HG03378 (cell line): Measurements from ENCODE around the gene TMSB4Y.

Experiments used
- ATAC-seq: cut with Tn5 transposase; IDR thresholded peaks from one replicate; pipeline ENCODE4 v1.9.1; 2021; ENCODE audit warnings: mild to moderate bottlenecking, moderate library complexity; ENCODE audit not compliant: unreplicated experiment

Gene TMSB4Y

DNA sequence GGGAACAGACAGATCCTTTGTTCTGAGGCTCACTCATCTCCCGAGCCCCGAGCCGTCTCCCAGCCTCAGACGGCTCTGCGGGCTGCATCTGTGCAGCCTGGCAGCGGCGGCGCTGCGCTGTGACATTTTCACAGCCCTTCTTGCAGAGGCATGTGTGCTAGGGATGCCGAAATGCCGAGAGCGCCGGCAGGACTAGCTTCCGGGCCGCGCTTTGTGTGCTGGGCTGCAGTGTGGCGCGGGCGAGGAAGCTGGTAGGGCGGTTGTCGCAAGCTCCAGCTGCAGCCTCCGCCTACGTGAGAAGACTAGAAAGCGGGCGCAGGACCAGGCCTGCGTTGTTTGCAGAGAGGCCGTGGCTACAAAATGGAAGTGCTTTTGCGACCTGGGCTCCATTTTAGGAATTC, at the start of gene TMSB4Y:
TSS of gene TMSB4Y (plus strand) at position 332 of the 401 bp plus-strand sequence.
- ATAC-seq = no peak

DNA sequence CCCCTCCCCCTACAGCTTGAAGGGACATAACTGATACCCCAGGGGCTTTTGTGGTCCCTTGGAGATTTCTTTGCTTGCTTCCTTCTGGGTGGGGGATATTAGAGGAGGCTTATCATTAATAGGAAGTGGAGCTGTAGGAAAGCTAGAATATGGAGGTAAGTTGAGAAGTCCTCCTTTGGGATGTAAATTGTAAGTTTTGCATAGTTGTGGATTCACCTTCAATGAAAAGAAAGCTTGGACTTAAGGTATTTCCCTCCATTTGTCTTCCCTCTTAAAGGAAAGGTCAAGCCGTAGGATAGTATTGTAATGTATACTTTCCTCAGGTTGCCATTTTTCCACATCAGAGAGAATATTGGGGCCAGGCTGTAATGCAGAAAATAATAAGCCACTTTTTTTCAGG, 39.5 kb upstream of the TMSB4Y start:
- no peak for ATAC-seq

DNA sequence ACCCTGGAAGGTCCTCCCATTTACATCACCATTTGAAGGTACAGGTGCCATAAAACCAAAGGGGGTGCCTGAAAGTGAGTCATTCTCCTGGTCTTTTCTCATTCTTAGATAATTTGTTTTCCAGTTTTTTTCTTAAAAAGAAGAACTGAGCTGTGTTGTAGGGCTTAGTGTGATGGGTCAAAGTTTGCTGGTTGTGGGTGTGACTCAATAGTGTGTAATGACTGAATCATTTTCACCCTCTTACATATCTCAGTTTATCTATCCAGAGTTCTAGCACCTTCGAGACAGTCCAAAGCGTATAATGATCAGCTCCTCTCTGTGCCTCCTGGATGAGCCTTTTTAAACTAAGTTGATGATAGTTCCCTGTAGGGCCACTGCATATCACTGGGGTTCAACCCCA, 32.6 kb upstream of the TMSB4Y start:
- no peak for ATAC-seq

DNA sequence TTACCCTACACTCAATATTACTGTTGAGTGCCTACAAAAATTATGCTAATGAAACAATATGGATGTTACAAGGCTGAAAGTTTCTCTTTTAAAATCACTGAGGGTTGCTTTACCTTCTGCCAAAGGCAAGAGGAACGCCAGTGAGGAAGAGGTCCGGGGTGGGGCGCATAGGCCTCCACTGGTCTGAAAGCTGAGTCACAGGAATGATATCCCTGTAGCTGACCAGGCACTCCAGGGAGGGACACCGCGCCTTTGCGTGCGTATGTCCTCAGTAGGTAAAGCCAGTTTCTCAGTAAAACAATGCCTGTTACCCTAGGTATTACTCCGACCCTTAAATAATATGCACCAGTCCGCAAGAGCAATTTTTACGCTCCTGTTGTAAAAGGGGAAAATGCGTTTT, 1.4 kb upstream of the TMSB4Y start:
- no peak for ATAC-seq

DNA sequence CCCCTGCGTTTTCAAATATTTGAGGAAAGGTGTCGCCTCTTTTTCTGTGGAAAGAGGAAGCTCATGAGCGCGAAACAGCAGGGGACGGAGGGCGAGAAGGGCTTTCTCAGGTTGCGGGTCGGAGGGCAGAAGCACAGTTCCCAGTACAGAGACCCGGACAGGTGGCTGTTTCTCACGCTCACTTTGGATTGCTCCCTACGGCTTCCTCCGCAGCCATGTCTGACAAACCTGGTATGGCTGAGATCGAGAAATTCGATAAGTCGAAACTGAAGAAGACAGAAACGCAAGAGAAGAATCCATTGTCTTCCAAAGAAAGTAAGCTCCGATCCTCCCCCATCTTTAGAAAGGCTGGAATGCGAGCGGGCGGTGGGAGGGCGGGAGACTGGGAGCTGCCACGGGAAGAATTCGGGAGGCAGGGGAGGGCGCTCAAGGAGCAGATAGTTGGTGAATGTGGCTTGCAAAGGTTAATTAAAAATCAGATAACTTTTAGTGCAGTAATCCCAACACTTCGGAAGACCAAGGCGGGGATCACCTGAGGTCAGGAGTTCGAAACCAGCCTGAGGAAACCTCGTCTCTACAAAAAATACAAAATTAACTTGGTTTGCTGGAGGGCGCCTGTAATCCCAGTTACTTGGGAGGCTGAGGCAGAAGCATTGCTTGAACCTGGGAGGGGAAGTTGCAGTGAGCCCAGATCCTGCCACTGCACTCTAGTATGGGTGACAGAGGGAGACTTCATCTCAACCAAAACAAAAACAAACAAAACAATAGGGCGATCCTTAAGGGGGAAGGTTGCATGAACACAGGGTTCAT, 627 bp downstream of the TMSB4Y start:
- no peak for ATAC-seq

DNA sequence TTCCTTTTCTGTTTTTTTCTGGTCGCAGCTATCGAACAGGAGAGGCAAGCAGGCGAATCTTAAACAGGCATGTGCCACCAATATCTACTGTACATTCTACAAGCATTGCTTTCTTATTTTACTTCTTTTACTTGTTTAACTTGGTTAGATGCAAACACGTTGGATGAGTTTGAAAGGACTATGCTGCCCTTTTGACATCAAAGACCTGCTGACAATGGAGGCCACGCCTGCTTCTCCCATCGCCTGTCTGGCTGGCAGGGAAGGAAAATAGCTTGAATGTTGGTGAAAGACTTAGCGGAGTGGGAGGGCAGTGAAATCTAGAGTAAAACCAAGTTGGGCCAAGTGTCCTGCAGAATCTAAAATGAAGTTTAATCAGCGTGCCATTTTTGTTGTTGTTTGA, 1.5 kb downstream of the TMSB4Y start:
- no peak for ATAC-seq

DNA sequence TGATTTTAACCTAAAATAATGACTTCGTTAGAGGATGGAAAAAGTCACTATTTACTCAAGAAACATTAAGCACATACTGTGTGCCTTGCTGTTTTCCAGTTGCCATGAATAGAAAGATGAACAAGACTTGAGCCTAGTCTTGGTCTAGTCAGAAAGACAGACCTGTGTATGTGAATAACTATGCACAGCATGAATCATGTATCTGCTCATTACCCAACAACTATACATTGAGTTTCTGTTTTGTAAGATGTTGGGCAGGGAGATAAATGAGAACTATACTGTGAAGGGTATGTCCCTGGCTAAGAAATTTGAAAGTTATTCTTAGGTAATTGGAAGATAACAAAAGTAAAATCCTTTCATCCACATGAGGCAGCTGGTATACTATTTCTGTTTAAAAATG, 4.3 kb downstream of the TMSB4Y start:
- ATAC-seq = no peak

DNA sequence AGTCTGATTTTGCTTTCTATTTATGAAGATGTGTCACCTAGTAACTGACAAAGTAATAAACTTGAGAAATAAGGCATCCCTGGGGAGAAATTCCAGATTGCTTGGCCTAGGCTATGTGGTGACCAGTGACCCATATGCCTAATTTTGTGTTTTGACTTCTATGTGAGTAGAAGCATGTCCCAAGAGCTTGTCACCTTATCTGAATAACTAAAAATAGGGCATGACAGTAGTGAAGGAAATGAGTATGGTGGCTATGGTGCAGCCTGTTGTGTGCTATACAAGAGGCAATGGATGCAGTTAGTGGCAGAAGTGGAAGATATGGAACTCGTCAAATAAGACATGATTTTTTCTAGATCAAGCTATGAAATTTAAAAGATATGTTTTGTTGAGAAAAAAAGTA, 15.3 kb downstream of the TMSB4Y start:
- no peak for ATAC-seq

DNA sequence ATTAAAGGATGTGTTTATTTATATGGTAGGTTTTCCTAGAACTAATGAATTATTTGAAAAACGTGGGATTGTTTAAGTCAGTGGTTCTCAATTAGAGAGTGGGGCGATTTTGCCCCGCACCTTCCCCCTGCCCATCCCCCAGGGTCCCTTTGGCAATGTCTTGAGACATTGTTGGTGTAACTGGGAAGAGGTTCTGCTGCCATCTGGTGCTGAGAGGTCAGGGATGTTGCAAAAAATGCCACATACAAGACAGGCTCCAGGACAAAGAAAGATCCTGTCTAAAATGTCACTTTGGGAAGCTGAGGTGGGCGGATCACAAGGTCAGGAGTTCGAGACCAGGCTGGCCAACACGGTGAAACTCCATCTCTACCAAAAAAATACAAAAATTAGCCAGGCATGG, 25.8 kb downstream of the TMSB4Y start:
- no peak for ATAC-seq

DNA sequence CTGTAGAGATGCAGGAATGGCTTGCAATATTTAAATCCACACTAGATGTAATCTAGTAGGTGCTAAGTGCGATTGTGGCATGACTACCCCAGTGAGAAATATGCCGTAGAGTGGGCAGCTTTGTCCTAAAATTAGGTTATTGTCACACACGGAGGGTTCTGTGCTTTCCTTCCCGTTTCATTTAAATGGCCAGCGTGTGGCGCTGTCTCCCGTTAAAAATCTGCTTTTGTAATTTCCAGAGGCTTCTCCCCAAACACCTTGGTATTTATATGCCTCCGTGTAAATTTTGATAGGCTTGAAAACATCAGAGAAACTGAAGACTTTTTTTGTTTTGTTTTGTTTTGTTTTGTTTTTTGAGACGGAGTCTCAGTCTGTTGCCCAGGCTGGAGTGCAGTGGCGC, 34.9 kb downstream of the TMSB4Y start:
- ATAC-seq = no peak

DNA sequence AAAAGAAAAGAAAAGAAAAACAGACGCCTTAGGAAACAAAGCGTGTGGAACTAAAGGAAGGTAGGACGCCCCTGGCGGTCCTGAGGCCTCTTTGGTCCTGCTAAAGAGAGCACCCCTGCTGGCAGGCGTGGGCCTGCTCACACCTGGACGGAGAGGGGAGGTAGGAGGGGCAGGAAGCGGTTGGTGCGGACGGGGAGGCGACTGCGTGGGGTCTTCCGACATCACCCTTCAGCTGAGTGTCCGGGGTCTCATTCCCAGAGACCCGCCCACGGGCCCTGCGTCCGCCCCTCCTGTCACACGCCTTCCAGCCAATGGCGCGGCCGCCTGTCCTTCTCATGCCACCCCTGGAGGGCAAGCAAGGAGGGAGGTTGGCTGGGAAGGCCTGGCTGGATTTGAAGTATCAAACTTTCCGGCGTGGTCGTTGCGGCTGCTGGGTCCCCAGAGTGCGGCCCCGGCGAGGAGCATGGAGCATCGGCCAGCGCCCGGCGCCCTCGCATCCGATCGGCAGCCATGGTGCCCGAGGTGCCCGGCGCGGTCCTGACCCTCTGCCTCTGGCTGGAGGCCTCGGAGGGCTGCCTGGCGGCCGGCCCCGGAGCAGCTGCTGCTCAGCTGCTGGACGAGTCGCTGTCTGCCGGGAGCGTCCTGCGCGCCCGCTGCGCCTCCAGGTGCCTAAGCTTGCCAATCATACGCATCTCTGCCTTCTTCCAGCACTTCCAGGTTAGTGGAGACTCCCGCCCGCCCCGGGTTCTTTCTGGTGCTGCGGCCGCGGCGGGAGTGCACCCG, 47.8 kb downstream of the TMSB4Y start:
- ATAC-seq = no peak

DNA sequence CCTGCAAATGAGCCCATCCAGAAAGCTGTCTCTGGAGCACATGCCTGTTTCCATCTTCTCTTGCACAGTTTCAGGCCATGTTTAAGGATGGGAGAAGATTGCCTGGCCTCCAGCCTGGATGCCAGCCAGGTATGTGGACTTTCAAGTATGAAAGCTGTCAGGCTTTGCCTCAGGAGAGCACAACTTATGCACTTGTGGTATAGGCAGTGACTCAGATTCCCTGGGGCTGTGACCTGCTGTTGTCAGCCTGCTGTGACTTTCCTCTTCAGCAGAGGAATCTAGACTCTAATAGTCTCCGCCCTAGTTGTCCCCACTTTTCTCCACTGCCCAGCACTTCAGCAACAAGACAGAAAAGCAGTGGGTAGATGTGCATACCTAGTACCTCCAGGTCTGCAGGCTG, 51.0 kb downstream of the TMSB4Y start:
- no peak for ATAC-seq
